ENCODE measurements around the gene LRP8. TPM values are rescaled to one million over a fixed set of nuclear protein-coding genes. Genes with fewer than 3 reads are reported as not detected.

Gene LRP8
- total RNA-seq, 1 experiment from 2014 or later: 28.6 TPM

- TF ChIP-seq POLR2AphosphoS5 (IDR thresholded peaks at IDR 0.05; ENCODE audit: low read depth, low read length): no peak
- TF ChIP-seq, protein P1, sequence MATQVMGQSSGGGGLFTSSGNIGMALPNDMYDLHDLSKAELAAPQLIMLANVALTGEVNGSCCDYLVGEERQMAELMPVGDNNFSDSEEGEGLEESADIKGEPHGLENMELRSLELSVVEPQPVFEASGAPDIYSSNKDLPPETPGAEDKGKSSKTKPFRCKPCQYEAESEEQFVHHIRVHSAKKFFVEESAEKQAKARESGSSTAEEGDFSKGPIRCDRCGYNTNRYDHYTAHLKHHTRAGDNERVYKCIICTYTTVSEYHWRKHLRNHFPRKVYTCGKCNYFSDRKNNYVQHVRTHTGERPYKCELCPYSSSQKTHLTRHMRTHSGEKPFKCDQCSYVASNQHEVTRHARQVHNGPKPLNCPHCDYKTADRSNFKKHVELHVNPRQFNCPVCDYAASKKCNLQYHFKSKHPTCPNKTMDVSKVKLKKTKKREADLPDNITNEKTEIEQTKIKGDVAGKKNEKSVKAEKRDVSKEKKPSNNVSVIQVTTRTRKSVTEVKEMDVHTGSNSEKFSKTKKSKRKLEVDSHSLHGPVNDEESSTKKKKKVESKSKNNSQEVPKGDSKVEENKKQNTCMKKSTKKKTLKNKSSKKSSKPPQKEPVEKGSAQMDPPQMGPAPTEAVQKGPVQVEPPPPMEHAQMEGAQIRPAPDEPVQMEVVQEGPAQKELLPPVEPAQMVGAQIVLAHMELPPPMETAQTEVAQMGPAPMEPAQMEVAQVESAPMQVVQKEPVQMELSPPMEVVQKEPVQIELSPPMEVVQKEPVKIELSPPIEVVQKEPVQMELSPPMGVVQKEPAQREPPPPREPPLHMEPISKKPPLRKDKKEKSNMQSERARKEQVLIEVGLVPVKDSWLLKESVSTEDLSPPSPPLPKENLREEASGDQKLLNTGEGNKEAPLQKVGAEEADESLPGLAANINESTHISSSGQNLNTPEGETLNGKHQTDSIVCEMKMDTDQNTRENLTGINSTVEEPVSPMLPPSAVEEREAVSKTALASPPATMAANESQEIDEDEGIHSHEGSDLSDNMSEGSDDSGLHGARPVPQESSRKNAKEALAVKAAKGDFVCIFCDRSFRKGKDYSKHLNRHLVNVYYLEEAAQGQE (IDR thresholded peaks at IDR 0.05; ENCODE audit: insufficient read depth in 1 of 2, low read depth in 2 of 2, low read length in 1 of 2): no peak
- no peak for TF ChIP-seq CTCF (IDR thresholded peaks at IDR 0.05)
- no peak for TF ChIP-seq TCF7L2 (IDR thresholded peaks at IDR 0.05; ENCODE audit: low read depth, low read length)
- TF ChIP-seq SIN3A (IDR thresholded peaks at IDR 0.05; ENCODE audit: borderline replicate concordance, insufficient read depth, low read depth, low read length): no peak
- Histone ChIP-seq H3K4me1 (ENCODE audit: control insufficient read depth, insufficient read depth, low read length) (peaks cover 3% of the 10 kb centered on the region; the same call in 1 of the 2 replicates), H3K4me3 (ENCODE audit: low read depth in 2 of 2, low read length in 2 of 2) (no peak overlapping the region), H3K27me3 (ENCODE audit: control insufficient read depth, insufficient read depth, low read length) (no peaks in the 10 kb centered on the region), H3K9me3 (ENCODE audit: control insufficient read depth, insufficient read depth, low read depth, low read length) (no peaks in the 10 kb centered on the region), H3K27ac (ENCODE audit: low read length) (no peak overlapping the region), H3K36me3 (ENCODE audit: control insufficient read depth, insufficient read depth, low read length) (no peaks in the 10 kb centered on the region)
- in situ Hi-C loops (cut with HindIII; ENCODE audit: low pct_unique_long_range_greater_than_20kb, low sequenced_read_pairs) (no loop called here), intact Hi-C loops (cut with micrococcal nuclease; ENCODE audit: unreplicated experiment) (no loop called here)
- CTCF ChIA-PET: no interaction called here
- POLR2A ChIA-PET: no interaction called here
- ATAC-seq (no peak), DNase-seq (ENCODE audit: low read depth, low spot score) (no peak)
- no TSS peak for BruUV-seq (replicated peaks)
These were observed 29.7 kb downstream of the LRP8 start for GRCh38 chr1:53298045-53298637.

DNA sequence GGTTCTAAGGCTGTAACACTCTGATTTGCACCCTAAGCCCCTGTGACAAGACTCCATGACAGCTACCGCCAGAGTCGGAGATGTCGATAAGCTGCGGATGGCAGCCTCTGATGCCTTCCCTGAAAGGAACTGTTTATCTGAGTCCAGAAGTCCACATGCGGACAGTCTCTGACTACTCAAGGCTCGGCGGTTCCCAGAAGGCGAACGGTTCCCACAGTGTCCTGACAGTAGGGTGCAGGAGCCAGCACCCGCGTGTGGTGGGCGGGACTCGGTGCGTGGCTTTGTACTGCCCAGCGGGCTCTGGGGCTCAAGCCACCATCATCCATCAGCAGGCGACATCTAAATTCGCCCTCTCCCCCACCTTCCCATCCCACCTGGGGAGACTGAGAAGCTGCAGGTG is 30.7 kb downstream of the LRP8 start:
- ATAC-seq: no peak

More for the DNA sequence above, 30.7 kb downstream of the LRP8 start:
- Histone ChIP-seq H3K4me1 (ENCODE audit: control insufficient read depth, insufficient read depth, low read length) (peaks cover 5% of the 10 kb centered on the region; the same call in 1 of the 2 replicates), H3K27me3 (ENCODE audit: control insufficient read depth, insufficient read depth, low read length) (no peaks in the 10 kb centered on the region), H3K4me3 (ENCODE audit: low read depth in 2 of 2, low read length in 2 of 2) (no peak overlapping the region), H3K36me3 (ENCODE audit: control insufficient read depth, insufficient read depth, low read length) (no peaks in the 10 kb centered on the region), H3K27ac (ENCODE audit: low read length) (no peak overlapping the region), H3K9me3 (ENCODE audit: control insufficient read depth, insufficient read depth, low read depth, low read length) (no peaks in the 10 kb centered on the region)
- BruUV-seq (replicated peaks): no TSS peak
- CTCF ChIA-PET: no interaction called here
- no peak for TF ChIP-seq CTCF (IDR thresholded peaks at IDR 0.05)
- TF ChIP-seq SIN3A (IDR thresholded peaks at IDR 0.05; ENCODE audit: borderline replicate concordance, insufficient read depth, low read depth, low read length): no peak
- TF ChIP-seq, protein P1 (IDR thresholded peaks at IDR 0.05; ENCODE audit: insufficient read depth in 1 of 2, low read depth in 2 of 2, low read length in 1 of 2): no peak
- no peak for TF ChIP-seq TCF7L2 (IDR thresholded peaks at IDR 0.05; ENCODE audit: low read depth, low read length)
- TF ChIP-seq POLR2AphosphoS5 (IDR thresholded peaks at IDR 0.05; ENCODE audit: low read depth, low read length): no peak
- intact Hi-C loops (cut with micrococcal nuclease; ENCODE audit: unreplicated experiment): no loop called here
- POLR2A ChIA-PET: no interaction called here
- DNase-seq (ENCODE audit: low read depth, low spot score): no peak
- in situ Hi-C loops (cut with HindIII; ENCODE audit: low pct_unique_long_range_greater_than_20kb, low sequenced_read_pairs): no loop called here
